DOHH2 (cell line): ENCODE results near the gene CDSN.

Source experiments
- EZH2phosphoT487 ChIP-seq: fragments of 200-600 bp; sonication (generic); IDR thresholded peaks from 2 replicates; pipeline ENCODE4 v1.6.1; 2017; ENCODE audit warnings: borderline replicate concordance, mild to moderate bottlenecking, antibody characterized with exemption, low read length, moderate library complexity, mixed read lengths
- TF ChIP-seq, protein P1 (sequence below): fragments of 200-600 bp; sonication (generic); IDR thresholded peaks from one replicate; pipeline ENCODE4 v1.5.1; 2014; ENCODE audit warnings: antibody characterized with exemption, mild to moderate bottlenecking, low read depth, low read length; ENCODE audit not compliant: poor library complexity, severe bottlenecking

DNA sequence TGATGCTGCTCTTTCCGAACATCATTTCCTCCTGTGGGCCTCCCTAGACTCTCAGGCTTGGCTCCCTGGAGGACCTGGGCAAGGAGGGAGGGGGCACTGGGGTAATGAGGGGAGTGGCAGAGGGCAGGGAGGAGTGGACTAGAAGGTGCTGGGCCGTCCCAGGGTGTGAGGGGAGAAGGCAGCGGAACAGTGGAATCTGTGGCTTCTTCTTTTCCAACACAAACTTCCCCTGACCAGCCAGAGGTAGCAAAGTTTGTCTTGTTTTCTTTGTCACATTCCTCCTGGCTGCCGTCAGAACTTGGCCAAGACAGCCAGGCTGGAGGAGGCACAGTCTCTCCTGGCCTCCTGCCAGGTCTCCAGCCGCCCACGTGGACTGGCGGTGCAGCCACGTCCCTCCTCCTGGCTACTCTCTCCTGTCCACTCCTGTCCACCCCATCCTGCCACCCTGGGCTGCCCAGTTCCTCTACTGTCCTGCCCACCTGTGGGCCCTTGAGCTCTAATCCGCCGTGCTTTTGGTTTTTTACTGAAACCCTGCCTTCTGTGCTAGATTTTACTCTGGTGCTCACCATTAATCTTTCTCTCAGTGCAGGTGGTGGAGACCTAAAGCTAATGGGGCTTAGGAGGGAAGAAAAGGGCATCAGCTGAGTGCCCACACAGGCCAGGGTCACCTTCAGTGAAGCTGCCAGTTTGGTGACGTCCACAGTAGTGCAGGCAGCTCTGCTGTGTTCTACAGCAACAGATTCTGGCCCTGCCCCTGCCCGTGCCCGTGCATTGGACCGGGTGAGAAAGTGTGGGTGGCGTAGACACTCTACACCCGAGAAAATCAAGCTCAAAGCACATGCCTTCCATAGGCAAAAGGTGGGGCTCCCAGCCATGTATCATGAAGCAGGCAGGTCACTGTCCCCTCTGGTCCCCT is 2.8 kb upstream of the CDSN start:
- TF ChIP-seq, protein P1, sequence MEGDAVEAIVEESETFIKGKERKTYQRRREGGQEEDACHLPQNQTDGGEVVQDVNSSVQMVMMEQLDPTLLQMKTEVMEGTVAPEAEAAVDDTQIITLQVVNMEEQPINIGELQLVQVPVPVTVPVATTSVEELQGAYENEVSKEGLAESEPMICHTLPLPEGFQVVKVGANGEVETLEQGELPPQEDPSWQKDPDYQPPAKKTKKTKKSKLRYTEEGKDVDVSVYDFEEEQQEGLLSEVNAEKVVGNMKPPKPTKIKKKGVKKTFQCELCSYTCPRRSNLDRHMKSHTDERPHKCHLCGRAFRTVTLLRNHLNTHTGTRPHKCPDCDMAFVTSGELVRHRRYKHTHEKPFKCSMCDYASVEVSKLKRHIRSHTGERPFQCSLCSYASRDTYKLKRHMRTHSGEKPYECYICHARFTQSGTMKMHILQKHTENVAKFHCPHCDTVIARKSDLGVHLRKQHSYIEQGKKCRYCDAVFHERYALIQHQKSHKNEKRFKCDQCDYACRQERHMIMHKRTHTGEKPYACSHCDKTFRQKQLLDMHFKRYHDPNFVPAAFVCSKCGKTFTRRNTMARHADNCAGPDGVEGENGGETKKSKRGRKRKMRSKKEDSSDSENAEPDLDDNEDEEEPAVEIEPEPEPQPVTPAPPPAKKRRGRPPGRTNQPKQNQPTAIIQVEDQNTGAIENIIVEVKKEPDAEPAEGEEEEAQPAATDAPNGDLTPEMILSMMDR = no peak
- no peak for TF ChIP-seq EZH2phosphoT487
